Measurements from ENCODE around the gene PKNOX2.

GRCh38 chr11:125476721-125477120 lies 312.2 kb downstream of the PKNOX2 start:
- TF ChIP-seq POLR2A (IDR thresholded peaks at IDR 0.05): no peak
- TF ChIP-seq, protein P1, sequence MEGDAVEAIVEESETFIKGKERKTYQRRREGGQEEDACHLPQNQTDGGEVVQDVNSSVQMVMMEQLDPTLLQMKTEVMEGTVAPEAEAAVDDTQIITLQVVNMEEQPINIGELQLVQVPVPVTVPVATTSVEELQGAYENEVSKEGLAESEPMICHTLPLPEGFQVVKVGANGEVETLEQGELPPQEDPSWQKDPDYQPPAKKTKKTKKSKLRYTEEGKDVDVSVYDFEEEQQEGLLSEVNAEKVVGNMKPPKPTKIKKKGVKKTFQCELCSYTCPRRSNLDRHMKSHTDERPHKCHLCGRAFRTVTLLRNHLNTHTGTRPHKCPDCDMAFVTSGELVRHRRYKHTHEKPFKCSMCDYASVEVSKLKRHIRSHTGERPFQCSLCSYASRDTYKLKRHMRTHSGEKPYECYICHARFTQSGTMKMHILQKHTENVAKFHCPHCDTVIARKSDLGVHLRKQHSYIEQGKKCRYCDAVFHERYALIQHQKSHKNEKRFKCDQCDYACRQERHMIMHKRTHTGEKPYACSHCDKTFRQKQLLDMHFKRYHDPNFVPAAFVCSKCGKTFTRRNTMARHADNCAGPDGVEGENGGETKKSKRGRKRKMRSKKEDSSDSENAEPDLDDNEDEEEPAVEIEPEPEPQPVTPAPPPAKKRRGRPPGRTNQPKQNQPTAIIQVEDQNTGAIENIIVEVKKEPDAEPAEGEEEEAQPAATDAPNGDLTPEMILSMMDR (IDR thresholded peaks at IDR 0.05): no peak
